ENCODE results near the gene SPEN. TPM values are rescaled to one million over a fixed set of nuclear protein-coding genes. Genes with fewer than 3 reads are reported as not detected.
"Not testable (repeated sequence)": the region's sequence is repeated elsewhere in the genome, so short reads cannot be mapped to it uniquely, and the experiment has no call there.

The SPEN gene
- total RNA-seq, 2 experiments from 2014 or later = 59.8 to 60.3 TPM

DNA sequence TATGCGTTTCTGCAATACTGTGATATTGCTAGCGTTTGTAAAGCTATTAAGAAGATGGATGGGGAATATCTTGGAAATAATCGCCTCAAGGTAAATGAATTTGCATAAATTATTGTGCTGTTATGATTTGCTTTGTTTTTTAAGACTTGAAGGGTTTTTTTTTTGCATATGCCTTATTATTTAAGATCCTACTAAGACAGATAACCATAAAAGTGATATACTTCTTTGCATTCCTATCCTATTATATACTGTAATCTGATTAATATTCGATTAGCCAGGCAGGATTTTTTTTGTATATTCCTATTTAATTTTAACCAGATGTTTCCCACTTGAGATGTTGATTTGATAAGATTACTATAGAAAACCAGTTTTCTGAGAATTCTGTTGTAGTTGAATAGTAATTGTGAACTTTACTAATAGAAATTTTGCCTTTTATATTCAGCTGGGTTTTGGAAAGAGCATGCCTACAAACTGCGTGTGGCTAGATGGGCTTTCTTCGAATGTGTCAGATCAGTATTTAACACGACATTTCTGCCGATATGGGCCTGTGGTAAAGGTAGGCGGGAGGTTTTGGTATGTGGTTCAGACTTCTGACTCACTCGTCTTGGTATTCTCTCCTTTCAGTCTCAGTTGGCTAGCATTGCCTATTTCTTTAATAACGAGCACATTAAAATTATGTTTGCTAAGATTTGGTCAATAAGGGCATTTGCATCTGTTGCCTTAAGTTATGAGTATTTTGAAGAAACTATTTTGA is 71.6 kb downstream of the SPEN start:
- H3K27me3 Mint-ChIP-seq = no peaks in the 10 kb centered on the region
- TF ChIP-seq, protein P1, sequence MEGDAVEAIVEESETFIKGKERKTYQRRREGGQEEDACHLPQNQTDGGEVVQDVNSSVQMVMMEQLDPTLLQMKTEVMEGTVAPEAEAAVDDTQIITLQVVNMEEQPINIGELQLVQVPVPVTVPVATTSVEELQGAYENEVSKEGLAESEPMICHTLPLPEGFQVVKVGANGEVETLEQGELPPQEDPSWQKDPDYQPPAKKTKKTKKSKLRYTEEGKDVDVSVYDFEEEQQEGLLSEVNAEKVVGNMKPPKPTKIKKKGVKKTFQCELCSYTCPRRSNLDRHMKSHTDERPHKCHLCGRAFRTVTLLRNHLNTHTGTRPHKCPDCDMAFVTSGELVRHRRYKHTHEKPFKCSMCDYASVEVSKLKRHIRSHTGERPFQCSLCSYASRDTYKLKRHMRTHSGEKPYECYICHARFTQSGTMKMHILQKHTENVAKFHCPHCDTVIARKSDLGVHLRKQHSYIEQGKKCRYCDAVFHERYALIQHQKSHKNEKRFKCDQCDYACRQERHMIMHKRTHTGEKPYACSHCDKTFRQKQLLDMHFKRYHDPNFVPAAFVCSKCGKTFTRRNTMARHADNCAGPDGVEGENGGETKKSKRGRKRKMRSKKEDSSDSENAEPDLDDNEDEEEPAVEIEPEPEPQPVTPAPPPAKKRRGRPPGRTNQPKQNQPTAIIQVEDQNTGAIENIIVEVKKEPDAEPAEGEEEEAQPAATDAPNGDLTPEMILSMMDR (IDR thresholded peaks at IDR 0.05) = no peak
- intact Hi-C loops (cut with micrococcal nuclease) = loop anchor here (5.0 kb wide), 2 partner anchors 48 to 82 kb away; no protein-coding TSS in a partner anchor
- POLR2A ChIA-PET = interaction anchor here (0.6 to 1.5 kb wide), 5 partner anchors 12 to 72 kb away, joined by 3 to 5 read pairs (median 3); partner anchors contain the start of genes SPEN and ZBTB17
- H3K4me1 Mint-ChIP-seq (ENCODE audit: low read depth) = peaks cover 58% of the 10 kb centered on the region
- CTCF ChIA-PET = interaction anchor here (1.2 kb wide), 1 partner anchor 104 kb away, joined by 3 read pairs; no protein-coding TSS in a partner anchor
- H3K36me3 Mint-ChIP-seq (ENCODE audit: low read depth) = peaks cover 64% of the 10 kb centered on the region
- no peaks in the 10 kb centered on the region for H3K9me3 Mint-ChIP-seq
- peak; percentile 88 for ATAC-seq
- H3K4me3 Mint-ChIP-seq = peak overlapping the region; percentile 36
- peak overlapping the region; percentile 69 for H3K27ac Mint-ChIP-seq
- DNase-seq = peak; percentile 94

DNA sequence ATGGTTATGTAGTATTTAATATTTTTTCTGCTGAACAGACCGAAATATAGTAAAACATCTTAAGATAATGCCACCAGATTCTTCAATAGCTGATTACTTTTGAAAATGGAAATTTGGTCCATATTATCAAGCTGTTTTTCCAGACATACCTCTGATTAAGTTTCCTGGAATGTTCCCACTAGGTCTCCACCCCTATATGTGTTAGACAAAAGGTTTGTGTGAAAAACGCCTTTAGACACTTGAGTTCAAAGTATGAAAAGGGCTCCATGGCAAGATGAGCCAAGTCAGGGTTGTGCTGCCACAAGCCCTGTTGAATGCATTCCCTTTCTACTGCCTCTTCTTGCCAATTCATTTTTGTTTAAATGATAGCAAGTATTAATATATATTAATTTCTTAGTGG is 75.7 kb downstream of the SPEN start:
- ChIA-PET POLR2A (no interaction called here), CTCF (interaction anchor here (1.2 to 1.7 kb wide), 3 partner anchors 53 to 132 kb away, joined by 3 to 5 read pairs (median 5); partner anchors contain the start of gene ZBTB17)
- no peak for ATAC-seq
- peaks cover 53% of the 10 kb centered on the region for H3K36me3 Mint-ChIP-seq (ENCODE audit: low read depth)
- no peaks in the 10 kb centered on the region for H3K9me3 Mint-ChIP-seq
- intact Hi-C loops (cut with micrococcal nuclease) = no loop called here
- no peaks in the 10 kb centered on the region for H3K27me3 Mint-ChIP-seq
- peaks cover 30% of the 10 kb centered on the region for H3K4me1 Mint-ChIP-seq (ENCODE audit: low read depth)
- H3K4me3 Mint-ChIP-seq = no peak overlapping the region
- TF ChIP-seq, protein P1 (IDR thresholded peaks at IDR 0.05) = no peak
- no peak for DNase-seq
- H3K27ac Mint-ChIP-seq = no peak overlapping the region

DNA sequence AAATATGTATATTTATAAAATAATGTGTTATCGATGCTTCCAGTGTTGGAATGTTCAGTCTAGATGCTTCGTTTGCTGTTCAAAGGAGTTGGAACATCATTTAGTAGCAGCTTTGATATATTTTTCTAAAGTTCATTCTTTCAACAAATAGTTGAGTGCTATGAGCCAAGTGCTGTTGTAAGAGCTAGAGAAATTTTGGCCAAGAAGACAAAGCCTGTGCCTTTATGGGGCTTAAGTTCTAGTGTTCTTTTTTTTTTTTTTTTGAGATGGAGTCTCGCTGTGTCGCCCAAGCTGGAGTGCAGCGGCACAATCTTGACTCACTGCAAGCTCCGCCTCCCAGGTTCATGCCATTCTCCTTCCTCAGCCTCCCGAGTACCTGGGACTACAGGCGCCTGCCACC is 78.9 kb downstream of the SPEN start:
- intact Hi-C loops (cut with micrococcal nuclease); H3K27me3 Mint-ChIP-seq; POLR2A ChIA-PET; H3K9me3 Mint-ChIP-seq; DNase-seq; H3K4me3 Mint-ChIP-seq; H3K27ac Mint-ChIP-seq; ATAC-seq; H3K4me1 Mint-ChIP-seq (ENCODE audit: low read depth): not testable (repeated sequence)
- H3K36me3 Mint-ChIP-seq (ENCODE audit: low read depth) = peaks cover 59% of the 10 kb centered on the region
- CTCF ChIA-PET = interaction anchor here (1.3 to 2.6 kb wide), 2 partner anchors 111 to 153 kb away, joined by 3 to 16 read pairs; no protein-coding TSS in a partner anchor

DNA sequence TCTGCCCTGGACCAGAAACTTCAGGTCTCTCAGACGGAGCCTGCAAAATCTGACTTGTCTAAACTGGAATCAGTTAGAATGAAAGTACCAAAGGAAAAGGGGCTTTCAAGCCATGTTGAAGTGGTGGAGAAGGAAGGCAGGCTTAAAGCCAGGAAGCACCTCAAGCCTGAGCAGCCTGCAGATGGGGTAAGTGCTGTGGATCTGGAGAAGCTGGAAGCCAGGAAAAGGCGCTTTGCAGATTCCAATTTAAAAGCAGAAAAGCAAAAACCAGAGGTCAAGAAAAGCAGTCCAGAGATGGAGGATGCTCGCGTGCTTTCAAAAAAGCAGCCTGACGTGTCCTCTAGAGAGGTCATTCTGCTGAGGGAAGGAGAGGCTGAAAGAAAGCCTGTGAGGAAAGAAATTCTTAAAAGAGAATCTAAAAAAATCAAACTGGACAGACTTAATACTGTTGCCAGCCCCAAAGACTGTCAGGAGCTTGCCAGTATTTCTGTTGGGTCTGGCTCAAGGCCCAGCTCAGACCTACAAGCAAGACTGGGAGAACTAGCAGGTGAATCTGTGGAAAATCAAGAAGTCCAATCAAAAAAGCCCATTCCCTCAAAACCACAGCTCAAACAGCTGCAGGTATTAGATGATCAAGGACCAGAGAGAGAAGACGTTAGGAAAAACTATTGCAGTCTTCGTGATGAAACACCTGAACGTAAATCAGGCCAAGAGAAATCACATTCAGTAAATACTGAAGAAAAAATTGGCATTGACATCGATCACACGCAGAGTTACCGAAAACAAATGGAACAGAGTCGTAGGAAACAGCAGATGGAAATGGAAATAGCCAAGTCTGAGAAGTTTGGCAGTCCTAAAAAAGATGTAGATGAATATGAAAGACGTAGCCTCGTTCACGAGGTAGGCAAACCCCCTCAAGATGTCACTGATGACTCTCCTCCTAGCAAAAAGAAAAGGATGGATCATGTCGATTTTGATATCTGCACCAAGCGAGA is 81.8 kb downstream of the SPEN start:
- Mint-ChIP-seq H3K27me3 (no peaks in the 10 kb centered on the region), H3K36me3 (ENCODE audit: low read depth) (peaks cover 59% of the 10 kb centered on the region), H3K4me3 (no peak overlapping the region), H3K27ac (no peak overlapping the region), H3K4me1 (ENCODE audit: low read depth) (no peaks in the 10 kb centered on the region), H3K9me3 (no peaks in the 10 kb centered on the region)
- POLR2A ChIA-PET = no interaction called here
- ATAC-seq (no peak), DNase-seq (no peak)
- TF ChIP-seq, protein P1 (IDR thresholded peaks at IDR 0.05) = no peak
- CTCF ChIA-PET = interaction anchor here (1.3 kb wide), 1 partner anchor 80 kb away, joined by 3 read pairs; no protein-coding TSS in a partner anchor
- intact Hi-C loops (cut with micrococcal nuclease) = no loop called here

DNA sequence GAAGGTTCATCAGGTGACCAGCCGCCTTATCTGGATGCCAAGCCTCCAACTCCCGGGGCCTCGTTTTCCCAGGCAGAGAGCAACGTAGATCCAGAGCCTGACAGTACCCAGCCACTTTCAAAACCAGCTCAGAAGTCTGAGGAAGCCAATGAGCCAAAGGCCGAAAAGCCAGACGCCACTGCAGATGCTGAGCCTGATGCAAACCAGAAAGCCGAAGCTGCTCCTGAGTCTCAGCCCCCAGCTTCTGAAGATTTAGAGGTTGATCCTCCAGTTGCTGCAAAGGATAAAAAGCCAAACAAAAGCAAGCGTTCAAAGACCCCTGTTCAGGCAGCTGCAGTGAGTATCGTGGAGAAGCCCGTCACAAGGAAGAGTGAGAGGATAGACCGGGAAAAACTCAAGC is 83.9 kb downstream of the SPEN start:
- Mint-ChIP-seq H3K27me3 (no peaks in the 10 kb centered on the region), H3K36me3 (ENCODE audit: low read depth) (peaks cover 72% of the 10 kb centered on the region), H3K4me3 (no peak overlapping the region), H3K27ac (no peak overlapping the region), H3K9me3 (no peaks in the 10 kb centered on the region), H3K4me1 (ENCODE audit: low read depth) (no peaks in the 10 kb centered on the region)
- TF ChIP-seq, protein P1 (IDR thresholded peaks at IDR 0.05) = no peak
- ChIA-PET POLR2A (interaction anchor here (0.6 to 1.0 kb wide), 3 partner anchors 12 to 44 kb away, joined by 3 to 4 read pairs (median 3); partner anchors contain the start of gene ZBTB17), CTCF (interaction anchor here (1.0 to 1.2 kb wide), 4 partner anchors 19 to 142 kb away, joined by 3 to 5 read pairs (median 3); partner anchors contain the start of gene FAM131C)
- ATAC-seq = no peak
- DNase-seq = no peak
- intact Hi-C loops (cut with micrococcal nuclease) = no loop called here
